GM19328 (cell line): ENCODE results near the gene B3GNT4.
"Not testable (repeated sequence)": the region's sequence is repeated elsewhere in the genome, so short reads cannot be mapped to it uniquely, and the experiment has no call there.

Experiments
- ATAC-seq: cut with Tn5 transposase; IDR thresholded peaks from one replicate; pipeline ENCODE4 v1.9.1; 2021; ENCODE audit warnings: mild to moderate bottlenecking, moderate library complexity; ENCODE audit not compliant: unreplicated experiment

Gene B3GNT4

GRCh38 chr12:122208073-122208820 is 4.7 kb downstream of the B3GNT4 start:
- no peak for ATAC-seq

GRCh38 chr12:122215771-122216170 is 12.3 kb downstream of the B3GNT4 start:
- no peak for ATAC-seq

- ATAC-seq, result no peak
Observed at GRCh38 chr12:122216445-122216844, 12.9 kb downstream of the B3GNT4 start.

- ATAC-seq, result peak; percentile 86
Observed at GRCh38 chr12:122225683-122226365, 22.3 kb downstream of the B3GNT4 start, which contains the start of gene DIABLO. DIABLO (minus strand) TSS chr12:122226052; CDS start chr12:122226014, 38 bp downstream.

GRCh38 chr12:122226366-122227125 is 23.0 kb downstream of the B3GNT4 start:
- no peak for ATAC-seq

GRCh38 chr12:122227341-122227740 is 23.8 kb downstream of the B3GNT4 start:
- no peak for ATAC-seq

GRCh38 chr12:122228092-122228491 is 24.6 kb downstream of the B3GNT4 start:
- ATAC-seq, result no peak

- ATAC-seq, result no peak
Observed at GRCh38 chr12:122230798-122231197, 27.3 kb downstream of the B3GNT4 start.

GRCh38 chr12:122232691-122233090 is 29.2 kb downstream of the B3GNT4 start:
- no peak for ATAC-seq

GRCh38 chr12:122235741-122236140 is 32.2 kb downstream of the B3GNT4 start:
- no peak for ATAC-seq

GRCh38 chr12:122238861-122239260 is 35.4 kb downstream of the B3GNT4 start:
- ATAC-seq, result no peak

GRCh38 chr12:122243965-122244364 is 40.5 kb downstream of the B3GNT4 start:
- no peak for ATAC-seq

GRCh38 chr12:122244565-122245371 is 41.3 kb downstream of the B3GNT4 start:
- ATAC-seq, result no peak

GRCh38 chr12:122245553-122245952 is 42.0 kb downstream of the B3GNT4 start:
- ATAC-seq, result no peak

GRCh38 chr12:122250047-122250446 is 46.5 kb downstream of the B3GNT4 start:
- ATAC-seq, result no peak

- no peak for ATAC-seq
Observed at GRCh38 chr12:122250536-122250935, 47.0 kb downstream of the B3GNT4 start.

GRCh38 chr12:122258462-122258861 is 55.0 kb downstream of the B3GNT4 start:
- ATAC-seq, result not testable (repeated sequence)
